ENCODE measurements around the gene MAD1L1. TPM values are rescaled to one million over a fixed set of nuclear protein-coding genes. Genes with fewer than 3 reads are reported as not detected.

The MAD1L1 gene
- total and polyA plus RNA-seq, 2 donors (not counting 3 experiments of a cell fraction or from before 2014, with no cell fraction given) = 34.1 to 42.3 TPM

DNA sequence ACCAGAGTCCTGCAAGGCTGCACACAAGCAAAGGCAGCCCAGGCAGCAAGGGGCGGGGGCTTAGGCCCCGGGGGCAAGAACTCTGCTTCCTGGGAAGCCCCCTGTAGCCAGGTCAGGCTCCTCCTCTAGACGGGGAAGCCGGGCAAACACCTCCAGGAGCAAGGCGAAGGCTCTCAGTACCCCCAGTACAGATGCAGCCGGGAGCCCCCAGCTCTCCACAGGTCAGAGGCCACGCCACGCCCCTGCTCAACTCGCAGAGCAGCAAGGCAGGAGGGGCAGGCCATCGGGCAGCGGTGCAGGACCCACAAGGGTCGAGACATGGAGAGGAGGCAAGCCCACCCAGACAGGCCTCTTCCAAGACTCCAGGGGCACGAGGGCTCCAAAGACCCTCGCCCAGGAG lies 108.8 kb downstream of the MAD1L1 start:
- FAIRE-seq = no peak
- H3K27me3 ChIP-seq (ENCODE audit: control insufficient read depth in 2 of 2, insufficient read depth in 2 of 2, low read length in 2 of 2) = no peaks in the 10 kb centered on the region
- no TSS peak for BruUV-seq (replicated peaks)
- H3K27ac ChIP-seq (ENCODE audit: insufficient read depth, low read depth, low read length) = no peak overlapping the region
- dilution Hi-C loops (cut with MboI; ENCODE audit: extremely low pct_ligation_motif_present, low sequenced_read_pairs) (no loop called here), intact Hi-C loops (cut with micrococcal nuclease) (no loop called here)
- no peak for DNase-seq (ENCODE audit: low read depth, low spot score)
- no peaks in the 10 kb centered on the region for H3K9me3 ChIP-seq (replicated peaks; ENCODE audit: control insufficient read depth, insufficient read depth, low read length)
- no peak overlapping the region for H2AFZ ChIP-seq (ENCODE audit: low read depth, low read length)
- CTCF ChIA-PET = no interaction called here
- H3K4me1 ChIP-seq (ENCODE audit: control insufficient read depth, extremely low read depth, insufficient read depth, low read length) = no peaks in the 10 kb centered on the region
- H3K4me2 ChIP-seq (ENCODE audit: insufficient read depth, low read length) = no peak overlapping the region
- POLR2A ChIA-PET = no interaction called here
- no peaks in the 10 kb centered on the region for H3K9me1 ChIP-seq (replicated peaks; ENCODE audit: control insufficient read depth, extremely low read depth, insufficient read depth, low read length)
- no peak overlapping the region for H3K9ac ChIP-seq (replicated peaks; ENCODE audit: extremely low read depth, insufficient read depth, low read length)
- TF ChIP-seq POLR2AphosphoS5 (IDR thresholded peaks at IDR 0.05; ENCODE audit: insufficient read depth, low read depth, low read length) (no peak), POLR2A (IDR thresholded peaks at IDR 0.05; ENCODE audit: low read depth, low read length) (no peak), JUN (IDR thresholded peaks at IDR 0.05; ENCODE audit: borderline replicate concordance, insufficient read depth, insufficient read length, low read depth) (no peak), MYC (IDR thresholded peaks at IDR 0.05; ENCODE audit: low read depth, low read length) (no peak), CTCF (IDR thresholded peaks at IDR 0.05; ENCODE audit: extremely low read depth in 1 of 2, insufficient read depth in 1 of 2, low read depth in 1 of 2, low read length in 2 of 2) (no peak), FOS (IDR thresholded peaks at IDR 0.05; ENCODE audit: borderline replicate concordance, insufficient read depth, low read length) (no peak), EZH2 (IDR thresholded peaks at IDR 0.05; ENCODE audit: borderline replicate concordance, low read depth, low read length, severe bottlenecking) (no peak), GATA2 (IDR thresholded peaks at IDR 0.05; ENCODE audit: insufficient read depth, insufficient read length, low read depth, low read length) (no peak)
- TF ChIP-seq, protein P1, sequence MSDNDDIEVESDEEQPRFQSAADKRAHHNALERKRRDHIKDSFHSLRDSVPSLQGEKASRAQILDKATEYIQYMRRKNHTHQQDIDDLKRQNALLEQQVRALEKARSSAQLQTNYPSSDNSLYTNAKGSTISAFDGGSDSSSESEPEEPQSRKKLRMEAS (IDR thresholded peaks at IDR 0.05; ENCODE audit: insufficient read depth, insufficient read length) = no peak
- no peaks in the 10 kb centered on the region for H4K20me1 ChIP-seq (replicated peaks; ENCODE audit: control insufficient read depth, extremely low read depth, insufficient read depth, low read length)
- H3K36me3 ChIP-seq (ENCODE audit: control insufficient read depth in 2 of 2, extremely low read depth in 1 of 2, insufficient read depth in 2 of 2, low read length in 2 of 2) = no peaks in the 10 kb centered on the region
- H3K79me2 ChIP-seq (ENCODE audit: control insufficient read depth, insufficient read depth, low read length) = no peaks in the 10 kb centered on the region
- H3K4me3 ChIP-seq (replicated peaks in 1 of 3; ENCODE audit: insufficient read depth in 1 of 3, low read depth in 1 of 3, low read length in 3 of 3) = no peak overlapping the region
